ENCODE data around the gene RAB43.

DNA sequence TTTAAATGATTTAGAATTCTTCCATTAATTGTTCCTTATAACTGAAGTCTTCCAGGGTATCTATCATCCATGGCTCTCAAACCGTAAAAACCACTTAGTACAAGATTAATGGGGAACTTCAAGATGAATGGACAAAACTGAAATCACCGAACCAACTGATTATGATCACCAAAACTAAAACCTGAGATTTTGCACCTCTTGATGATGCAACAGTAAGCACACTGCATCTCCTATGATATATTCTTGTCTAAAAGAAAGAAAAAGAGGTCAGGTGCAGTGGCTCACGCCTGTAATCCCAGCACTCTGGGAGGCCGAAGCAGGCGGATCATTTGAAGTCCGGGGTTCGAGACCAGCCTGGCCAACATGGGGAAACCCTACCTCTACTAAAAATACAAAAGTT is 42.9 kb upstream of the RAB43 start:
- TF ChIP-seq SP1 (IDR thresholded peaks at IDR 0.05) (no peak), LEF1 (IDR thresholded peaks at IDR 0.05; ENCODE audit: borderline replicate concordance) (no peak), SUZ12 (IDR thresholded peaks at IDR 0.05) (no peak), TARDBP (IDR thresholded peaks at IDR 0.05) (no peak), BHLHE40 (IDR thresholded peaks at IDR 0.05; ENCODE audit: borderline replicate concordance) (no peak), ELF4 (IDR thresholded peaks at IDR 0.05) (no peak), FOXM1 (IDR thresholded peaks at IDR 0.05; ENCODE audit: borderline replicate concordance) (no peak), ZNF384 (IDR thresholded peaks at IDR 0.05) (no peak), CTBP1 (IDR thresholded peaks at IDR 0.05; ENCODE audit: borderline replicate concordance) (no peak), FOXA1 (IDR thresholded peaks at IDR 0.05) (no peak), PKNOX1 (IDR thresholded peaks at IDR 0.05) (no peak), NFRKB (IDR thresholded peaks at IDR 0.05) (no peak), HDGF (IDR thresholded peaks at IDR 0.05; ENCODE audit: borderline replicate concordance) (no peak), FOXK2 (IDR thresholded peaks at IDR 0.05) (no peak)

Data from HEK293T (cell line).